Endothelial cell of umbilical vein (primary cell): ENCODE measurements around the gene CLDN6. TPM values are rescaled to one million over a fixed set of nuclear protein-coding genes. Genes with fewer than 3 reads are reported as not detected.

ENCODE experiments used
- BruUV-seq: library from RNA; stranded (reverse); fragments of 400-500 nt; replicated peaks from 2 replicates; lab custom pipeline; 2021; lab: Mats Ljungman, UMichigan
- CTCF ChIA-PET: fragments of 300-600, 350-600 bp; sonication (Branson Sonifier 250); formaldehyde crosslinking; loops from one replicate; lab custom pipeline; 2021; ENCODE audit warnings: antibody characterized with exemption, inconsistent platforms; lab: Charles Lee
- POLR2A ChIA-PET: fragments of 300-600, 350-600 bp; sonication (Branson Sonifier 250); formaldehyde crosslinking; loops from one replicate; lab custom pipeline; 2021; ENCODE audit warnings: antibody characterized with exemption, inconsistent platforms; lab: Charles Lee
- DNase-seq: peaks from one replicate; pipeline ENCODE4 v3.0.0-alpha.2; 2011; ENCODE audit warnings: low read depth, low spot score
- FAIRE-seq: peaks from 2 replicates; lab custom pipeline; 2011; peaks lifted over from hg19 to GRCh38; lab: Jason Lieb, UNC
- H2AFZ ChIP-seq: 2 replicates; pipeline ENCODE4 v1.6.0; 2012; ENCODE audit warnings: low read depth, low read length, control low read depth, inconsistent platforms
- H3K27ac ChIP-seq: 2 replicates; pipeline ENCODE4 v1.5.1; 2011; ENCODE audit warnings: low read depth, mild to moderate bottlenecking, control low read depth, low read length, moderate library complexity; ENCODE audit not compliant: insufficient read depth
- H3K27me3 ChIP-seq, 2 experiments: 2 replicates each; pipeline versions ENCODE4 v1.6.0 to v1.6.1; 2011; ENCODE audit warnings: low read length in 2 of 2, mixed read lengths in 1 of 2; ENCODE audit not compliant: control insufficient read depth in 2 of 2, insufficient read depth in 2 of 2
- H3K36me3 ChIP-seq, 2 experiments: 2 replicates in 1 of 2; 3 replicates in 1 of 2; pipeline ENCODE4 v1.5.1; 2011; ENCODE audit warnings: low read length in 2 of 2, mild to moderate bottlenecking in 1 of 2, moderate library complexity in 1 of 2; ENCODE audit not compliant: control insufficient read depth in 2 of 2, insufficient read depth in 2 of 2; ENCODE audit errors: extremely low read depth in 1 of 2
- H3K4me1 ChIP-seq: 3 replicates; pipeline ENCODE4 v1.5.1; 2011; ENCODE audit warnings: mild to moderate bottlenecking, low read length; ENCODE audit not compliant: control insufficient read depth, insufficient read depth; ENCODE audit errors: extremely low read depth
- H3K4me2 ChIP-seq: 2 replicates; pipeline ENCODE4 v1.6.1; 2011; ENCODE audit warnings: low read length, control low read depth, mixed read lengths; ENCODE audit not compliant: insufficient read depth
- H3K4me3 ChIP-seq, 3 experiments: fragments of 200-600 bp in 1 of 3; sonication (generic), shearing (Covaris generic) in 1 of 3; replicated peaks in 1 of 3; 2 replicates each; pipeline ENCODE4 v1.5.1; 2011 to 2016; ENCODE audit warnings: control low read depth in 3 of 3, low read length in 3 of 3, mild to moderate bottlenecking in 2 of 3, inconsistent platforms in 1 of 3, low read depth in 1 of 3, moderate library complexity in 1 of 3; ENCODE audit not compliant: insufficient read depth in 1 of 3
- H3K79me2 ChIP-seq: 2 replicates; pipeline ENCODE4 v1.6.0; 2012; ENCODE audit warnings: low read length, inconsistent platforms; ENCODE audit not compliant: control insufficient read depth, insufficient read depth
- H3K9ac ChIP-seq: replicated peaks from 2 replicates; pipeline ENCODE3; 2011; ENCODE audit warnings: low read length, control low read depth; ENCODE audit not compliant: insufficient read depth; ENCODE audit errors: extremely low read depth
- H3K9me1 ChIP-seq: replicated peaks from 3 replicates; pipeline ENCODE4 v1.6.0; 2011; ENCODE audit warnings: mild to moderate bottlenecking, low read length; ENCODE audit not compliant: control insufficient read depth, insufficient read depth; ENCODE audit errors: extremely low read depth
- H3K9me3 ChIP-seq: replicated peaks from 2 replicates; pipeline ENCODE4 v1.5.1; 2012; ENCODE audit warnings: low read length, inconsistent platforms; ENCODE audit not compliant: control insufficient read depth, insufficient read depth
- H4K20me1 ChIP-seq: replicated peaks from 2 replicates; pipeline ENCODE3; 2011; ENCODE audit warnings: mild to moderate bottlenecking, low read length; ENCODE audit not compliant: control insufficient read depth, insufficient read depth; ENCODE audit errors: extremely low read depth
- CTCF ChIP-seq, 2 donors: IDR thresholded peaks; 1 replicate in 1 of 2; 2 replicates in 1 of 2; pipeline ENCODE4 v1.5.1; 2011; ENCODE audit warnings: low read length in 2 of 2, mild to moderate bottlenecking in 2 of 2, moderate library complexity in 2 of 2, control low read depth in 1 of 2, inconsistent platforms in 1 of 2, low read depth in 1 of 2; ENCODE audit not compliant: insufficient read depth in 1 of 2; ENCODE audit errors: extremely low read depth in 1 of 2
- EZH2 ChIP-seq: IDR thresholded peaks from 2 replicates; pipeline ENCODE4 v1.6.1; 2012; ENCODE audit warnings: borderline replicate concordance, low read depth, mild to moderate bottlenecking, moderate library complexity, low read length, inconsistent platforms; ENCODE audit not compliant: severe bottlenecking
- FOS ChIP-seq: IDR thresholded peaks from 2 replicates; pipeline ENCODE4 v1.6.1; 2011; ENCODE audit warnings: mild to moderate bottlenecking, low read length, moderate library complexity, borderline replicate concordance; ENCODE audit not compliant: insufficient read depth
- JUN ChIP-seq: IDR thresholded peaks from 2 replicates; pipeline ENCODE4 v1.6.1; 2011; ENCODE audit warnings: borderline replicate concordance, low read depth; ENCODE audit not compliant: insufficient read length, insufficient read depth
- MAX ChIP-seq: IDR thresholded peaks from 2 replicates; pipeline ENCODE4 v1.6.1; 2011; ENCODE audit not compliant: insufficient read depth, insufficient read length
- MYC ChIP-seq: IDR thresholded peaks from one replicate; pipeline ENCODE4 v1.6.1; 2011; ENCODE audit warnings: mild to moderate bottlenecking, low read depth, low read length
- POLR2A ChIP-seq: IDR thresholded peaks from 2 replicates; pipeline ENCODE4 v1.6.1; 2012; ENCODE audit warnings: low read depth, mild to moderate bottlenecking, control low read depth, low read length
- dilution Hi-C: fragments of 300-500 bp; cut with MboI; formaldehyde crosslinking; loops from one replicate; pipeline ENCODE4 v1.15.0; 2019; ENCODE audit warnings: low sequenced_read_pairs; ENCODE audit not compliant: extremely low pct_ligation_motif_present
- intact Hi-C: fragments of 100-400 bp; cut with micrococcal nuclease; formaldehyde crosslinking; loops from one replicate; pipeline ENCODE4 v1.10.0; 2022
- polyA plus RNA-seq, 4 experiments: library from polyadenylated mRNA; depleted of rRNA in 3 of 4; stranded (reverse) in 3 of 4; unstranded in 1 of 4; fragments of >200 nt; gene quantifications; 2 replicates each; pipeline versions ENCODE4 v1.2.1 to v1.2.3, GENCODE V29; 2011 to 2012; ENCODE audit warnings: missing spikeins in 1 of 4
- total RNA-seq: library from RNA; stranded (reverse); gene quantifications from 2 replicates; pipeline ENCODE4 v1.2.3, GENCODE V29; 2021

Gene CLDN6
- total and polyA plus RNA-seq, 2 donors (not counting 3 experiments of a cell fraction or from before 2014, with no cell fraction given), result 0.28 TPM; not detected in 1

- Histone ChIP-seq H3K9me3 (no peaks in the 10 kb centered on the region), H2AFZ (no peak overlapping the region), H3K36me3 (no peaks in the 10 kb centered on the region), H3K27me3 (peaks cover 16 to 27% of the 10 kb centered on the region in 2 experiments), H3K9me1 (no peaks in the 10 kb centered on the region), H3K4me2 (no peak overlapping the region), H3K4me3 (no peak overlapping the region), H3K9ac (no peak overlapping the region), H3K27ac (no peak overlapping the region), H3K79me2 (no peaks in the 10 kb centered on the region), H3K4me1 (no peaks in the 10 kb centered on the region), H4K20me1 (no peaks in the 10 kb centered on the region)
- ChIA-PET CTCF (interaction anchor here (1.2 to 14.7 kb wide), 2 partner anchors 20 to 78 kb away, joined by 3 to 200 read pairs; no protein-coding TSS in a partner anchor), POLR2A (no interaction called here)
- no peak for TF ChIP-seq MAX
- no peak for TF ChIP-seq FOS
- no peak for TF ChIP-seq CTCF (IDR thresholded peaks at IDR 0.05; ENCODE audit: extremely low read depth in 1 of 2, insufficient read depth in 1 of 2, low read depth in 1 of 2, low read length in 2 of 2)
- TF ChIP-seq EZH2, result no peak
- no peak for TF ChIP-seq MYC
- TF ChIP-seq JUN, result no peak
- TF ChIP-seq POLR2A, result no peak
- DNase-seq, result no peak
- no TSS peak for BruUV-seq
- no peak for FAIRE-seq
- dilution Hi-C loops, result no loop called here
- intact Hi-C loops, result no loop called here
These were observed 33.0 kb upstream of the CLDN6 start for GRCh38 chr16:3051009-3051408.
